Mucosa of descending colon (tissue), 3 donors: ENCODE data around the gene TRERF1. TPM values are rescaled to one million over a fixed set of nuclear protein-coding genes. Genes with fewer than 3 reads are reported as not detected.

Experiments
- ATAC-seq: fragments of 200-7000 bp; cut with Tn5 transposase; one replicate; pipeline ENCODE4 v1.9.1; 2020; ENCODE audit warnings: mild to moderate bottlenecking, moderate library complexity
- DNase-seq, 3 donors: peaks; one replicate each; pipeline ENCODE4 v3.0.0-alpha.2; 2020
- H3K36me3 ChIP-seq: fragments of 200-600 bp; one replicate; pipeline ENCODE4 v1.8.0; 2021; ENCODE audit warnings: low read depth, mild to moderate bottlenecking
- H3K4me1 ChIP-seq: fragments of 200-600 bp; one replicate; pipeline ENCODE4 v1.8.0; 2021; ENCODE audit warnings: low read depth, mild to moderate bottlenecking
- H3K4me3 ChIP-seq: fragments of 200-600 bp; one replicate; pipeline ENCODE4 v1.8.0; 2021; ENCODE audit warnings: mild to moderate bottlenecking
- H3K9me3 ChIP-seq: fragments of 200-600 bp; one replicate; pipeline ENCODE4 v1.8.0; 2021; ENCODE audit warnings: mild to moderate bottlenecking
- intact Hi-C, 2 donors: fragments of 100-400 bp; cut with DNase I in 1 of 2; cut with micrococcal nuclease in 1 of 2; formaldehyde crosslinking; loops; one replicate each; pipeline versions ENCODE4 v1.11.0 to v1.11.1; 2022; cut with DNase I, micrococcal nuclease
- total RNA-seq, 3 donors: library from RNA; stranded (reverse); fragmentation: NEBNext Ultra II Directional in 2 of 3; extraction: Animal tissue kit (Norgen Biotek cat#: 25700) in 2 of 3; gene quantifications; one replicate each; pipeline versions ENCODE4 v1.2.1 to v1.2.4, GENCODE V29; 2021 to 2023
- TF ChIP-seq, protein P1 (sequence below): fragments of 200-600 bp; IDR thresholded peaks from one replicate; pipeline ENCODE4 v1.8.0; 2022; ENCODE audit warnings: antibody characterized with exemption, mild to moderate bottlenecking
- donor health status: DM: no; HTN: no; CAD: no; lungs with moderate emphysema.
- donor health status: DM: no; HTN: no; CAD: no.
- donor health status: DM: no; HTN: yes; CAD: no.

TRERF1 gene
- total RNA-seq, 3 donors from 2014 or later, result 2.8 to 11.2 (median 3.8) TPM

DNA sequence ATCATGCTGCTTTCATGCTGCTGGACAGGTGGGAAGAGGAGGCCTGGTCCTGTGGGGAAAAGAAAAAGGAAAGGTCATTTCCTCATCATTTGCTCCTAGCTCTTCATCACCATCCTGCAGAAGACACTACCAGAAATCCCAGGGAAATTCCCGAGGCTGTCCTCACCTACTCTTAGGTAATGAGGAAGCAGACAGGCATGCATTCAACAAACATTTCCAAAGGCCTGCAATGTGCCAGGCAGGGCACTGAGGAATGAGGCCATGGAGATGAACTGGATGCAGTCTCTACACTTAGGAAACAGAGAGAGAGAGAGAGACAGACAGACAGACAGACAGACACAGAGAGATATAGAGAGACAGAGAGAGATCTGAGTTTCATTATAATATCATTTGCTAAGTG, 151.0 kb downstream of the TRERF1 start:
- ATAC-seq, result peak; percentile 79
- intact Hi-C loops, result no loop called here

DNA sequence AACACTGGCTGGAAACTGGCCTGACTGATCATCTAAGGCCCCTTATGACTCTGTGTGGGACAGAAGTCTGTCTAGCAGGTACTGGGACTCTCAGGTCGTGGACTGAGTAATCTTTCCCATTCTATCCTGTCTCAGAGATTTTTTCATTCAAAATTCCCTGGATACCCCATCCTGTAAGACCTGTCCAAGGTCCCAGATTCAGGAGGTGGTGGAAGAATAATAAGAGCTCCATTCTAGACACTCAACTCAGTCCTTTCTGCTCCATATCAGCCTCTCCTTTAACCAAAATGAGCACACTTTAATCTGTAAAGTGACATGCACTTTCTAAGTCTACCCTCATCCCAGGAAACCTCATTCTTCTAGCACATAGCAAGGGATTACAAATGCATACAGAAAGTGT, 151.5 kb downstream of the TRERF1 start:
- ATAC-seq, result no peak
- H3K36me3 ChIP-seq, result no peaks in the 10 kb centered on the region
- no peaks in the 10 kb centered on the region for H3K9me3 ChIP-seq
- DNase-seq, result no peak
- intact Hi-C loops, result no loop called here
- H3K4me3 ChIP-seq, result no peak overlapping the region
- H3K4me1 ChIP-seq, result no peaks in the 10 kb centered on the region
- TF ChIP-seq, protein P1, sequence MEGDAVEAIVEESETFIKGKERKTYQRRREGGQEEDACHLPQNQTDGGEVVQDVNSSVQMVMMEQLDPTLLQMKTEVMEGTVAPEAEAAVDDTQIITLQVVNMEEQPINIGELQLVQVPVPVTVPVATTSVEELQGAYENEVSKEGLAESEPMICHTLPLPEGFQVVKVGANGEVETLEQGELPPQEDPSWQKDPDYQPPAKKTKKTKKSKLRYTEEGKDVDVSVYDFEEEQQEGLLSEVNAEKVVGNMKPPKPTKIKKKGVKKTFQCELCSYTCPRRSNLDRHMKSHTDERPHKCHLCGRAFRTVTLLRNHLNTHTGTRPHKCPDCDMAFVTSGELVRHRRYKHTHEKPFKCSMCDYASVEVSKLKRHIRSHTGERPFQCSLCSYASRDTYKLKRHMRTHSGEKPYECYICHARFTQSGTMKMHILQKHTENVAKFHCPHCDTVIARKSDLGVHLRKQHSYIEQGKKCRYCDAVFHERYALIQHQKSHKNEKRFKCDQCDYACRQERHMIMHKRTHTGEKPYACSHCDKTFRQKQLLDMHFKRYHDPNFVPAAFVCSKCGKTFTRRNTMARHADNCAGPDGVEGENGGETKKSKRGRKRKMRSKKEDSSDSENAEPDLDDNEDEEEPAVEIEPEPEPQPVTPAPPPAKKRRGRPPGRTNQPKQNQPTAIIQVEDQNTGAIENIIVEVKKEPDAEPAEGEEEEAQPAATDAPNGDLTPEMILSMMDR, result no peak

More for the DNA sequence above, 151.0 kb downstream of the TRERF1 start:
- no peak overlapping the region for H3K4me3 ChIP-seq
- no peaks in the 10 kb centered on the region for H3K36me3 ChIP-seq
- no peaks in the 10 kb centered on the region for H3K9me3 ChIP-seq
- H3K4me1 ChIP-seq, result no peaks in the 10 kb centered on the region
- TF ChIP-seq, protein P1, result no peak
- DNase-seq, result no peak

DNA sequence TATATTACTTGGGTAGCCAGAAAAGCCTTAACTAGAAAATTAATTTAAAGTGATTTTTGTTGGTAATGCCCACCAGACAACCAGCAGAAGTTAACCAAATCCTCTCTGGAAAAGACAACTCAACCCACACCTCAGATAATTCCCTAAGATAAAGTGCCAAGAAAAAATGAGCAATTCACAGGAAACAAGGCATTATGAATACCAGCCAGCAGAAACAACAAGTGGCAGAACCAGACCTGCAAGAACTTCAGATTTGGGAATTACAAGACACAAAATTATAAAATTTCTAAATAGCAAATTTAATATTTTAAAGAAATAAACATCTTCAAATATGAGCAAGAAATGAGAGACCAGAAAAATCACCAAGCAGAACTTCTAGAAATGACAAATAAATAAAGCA, 154.1 kb downstream of the TRERF1 start:
- intact Hi-C loops, result no loop called here
- Histone ChIP-seq H3K4me3 (no peak overlapping the region), H3K9me3 (no peaks in the 10 kb centered on the region), H3K36me3 (no peaks in the 10 kb centered on the region), H3K4me1 (no peaks in the 10 kb centered on the region)
- DNase-seq (no peak), ATAC-seq (no peak)
- TF ChIP-seq, protein P1, result no peak

DNA sequence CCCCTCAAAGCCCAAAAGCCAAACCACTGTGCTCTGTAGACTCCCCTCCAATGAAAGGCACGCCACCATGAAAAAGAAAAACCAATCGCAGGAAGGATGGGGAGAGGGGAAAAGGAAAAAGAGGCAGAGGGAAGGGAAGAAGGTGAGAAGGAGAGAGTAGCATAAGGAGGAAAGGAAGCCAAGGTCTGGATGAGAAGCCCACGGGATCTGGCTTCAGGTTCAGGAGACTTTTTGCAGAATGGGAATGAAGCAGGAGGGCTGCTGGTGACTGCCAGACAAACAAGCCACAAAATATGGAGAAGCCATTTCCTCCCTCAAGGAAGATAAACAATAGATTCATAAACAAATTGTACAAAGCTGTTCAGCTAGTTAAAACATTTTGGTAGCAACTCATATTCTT, 155.1 kb downstream of the TRERF1 start:
- ATAC-seq, result no peak
- Histone ChIP-seq H3K9me3 (no peaks in the 10 kb centered on the region), H3K4me1 (no peaks in the 10 kb centered on the region), H3K4me3 (no peak overlapping the region), H3K36me3 (no peaks in the 10 kb centered on the region)
- DNase-seq, result no peak
- intact Hi-C loops, result no loop called here
- TF ChIP-seq, protein P1, result no peak

DNA sequence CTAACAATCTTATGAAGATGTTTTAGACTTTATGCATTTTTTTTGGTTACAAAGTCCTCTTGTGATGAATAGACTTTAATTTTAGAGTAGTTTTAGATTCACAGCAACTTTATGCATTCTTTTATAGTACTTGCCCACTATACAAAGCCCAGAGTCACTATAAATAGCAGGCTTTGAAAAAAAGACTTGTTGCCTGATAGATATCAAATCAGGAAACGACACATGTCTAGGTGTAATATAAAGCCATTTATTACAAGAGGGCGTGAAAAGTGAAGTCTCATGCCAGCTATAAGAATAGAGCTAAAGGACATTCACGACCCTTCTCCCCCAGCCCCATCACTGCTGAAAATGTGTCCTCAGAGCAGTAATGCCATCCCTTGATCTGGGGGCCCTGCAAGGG, 156.0 kb downstream of the TRERF1 start:
- H3K4me3 ChIP-seq, result no peak overlapping the region
- H3K36me3 ChIP-seq, result no peaks in the 10 kb centered on the region
- ATAC-seq, result no peak
- no peaks in the 10 kb centered on the region for H3K4me1 ChIP-seq
- no peaks in the 10 kb centered on the region for H3K9me3 ChIP-seq
- TF ChIP-seq, protein P1, result no peak
- DNase-seq, result no peak
- intact Hi-C loops, result no loop called here

DNA sequence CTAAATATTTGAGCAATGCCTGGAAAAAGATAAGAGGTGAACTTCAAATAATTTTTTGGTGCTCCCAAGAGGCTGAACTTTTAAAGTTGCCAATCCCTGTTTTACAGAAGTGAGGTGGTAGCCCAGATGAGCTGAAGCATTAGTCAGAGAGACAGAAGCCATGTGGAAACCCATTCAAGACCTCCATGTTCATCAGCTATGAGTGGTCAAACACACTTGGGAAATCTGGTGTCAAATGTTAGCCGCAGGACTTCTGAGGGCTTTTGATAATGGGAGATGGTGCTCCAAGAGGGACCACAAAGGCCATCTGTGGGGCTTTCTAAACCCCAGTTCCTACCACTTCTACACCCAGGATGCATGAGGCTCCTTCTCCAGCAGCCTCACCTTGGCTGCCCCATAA, 156.5 kb downstream of the TRERF1 start:
- intact Hi-C loops, result no loop called here
- Histone ChIP-seq H3K36me3 (no peaks in the 10 kb centered on the region), H3K4me3 (no peak overlapping the region), H3K9me3 (no peaks in the 10 kb centered on the region), H3K4me1 (no peaks in the 10 kb centered on the region)
- TF ChIP-seq, protein P1, result no peak
- ATAC-seq (no peak), DNase-seq (no peak)
